H9 (cell line): ENCODE data around the gene NPFFR2. TPM values are rescaled to one million over a fixed set of nuclear protein-coding genes. Genes with fewer than 3 reads are reported as not detected.

ENCODE experiments used
- DNase-seq: peaks from one replicate; pipeline ENCODE4 v3.0.0-alpha.2; 2017
- H2AFZ ChIP-seq: one replicate; pipeline ENCODE4 v1.6.1; 2013; ENCODE audit warnings: mild to moderate bottlenecking, low read length, control low read depth, moderate library complexity
- H2AK5ac ChIP-seq: 2 replicates; pipeline ENCODE4 v1.6.1; 2013; ENCODE audit warnings: low read length, control low read depth, mixed read lengths; ENCODE audit not compliant: insufficient read length
- H2BK120ac ChIP-seq: one replicate; pipeline ENCODE4 v1.6.1; 2013; ENCODE audit warnings: low read depth, mild to moderate bottlenecking, low read length, control low read depth, inconsistent platforms; ENCODE audit not compliant: poor library complexity, severe bottlenecking
- H2BK12ac ChIP-seq: 2 replicates; pipeline ENCODE4 v1.6.1; 2013; ENCODE audit warnings: low read length, control low read depth, mixed read lengths, low read depth; ENCODE audit not compliant: insufficient read length
- H2BK15ac ChIP-seq: 2 replicates; pipeline ENCODE4 v1.6.1; 2013; ENCODE audit warnings: low read depth, low read length, control low read depth
- H2BK20ac ChIP-seq: one replicate; pipeline ENCODE4 v1.6.1; 2013; ENCODE audit warnings: low read depth, mild to moderate bottlenecking, low read length, control low read depth, inconsistent platforms; ENCODE audit not compliant: poor library complexity, severe bottlenecking
- H2BK5ac ChIP-seq: 2 replicates; pipeline ENCODE4 v1.6.1; 2013; ENCODE audit warnings: low read length, control low read depth, mixed read lengths; ENCODE audit not compliant: insufficient read length
- H3K14ac ChIP-seq: 2 replicates; pipeline ENCODE4 v1.6.1; 2013; ENCODE audit warnings: low read length, control low read depth; ENCODE audit not compliant: insufficient read depth
- H3K18ac ChIP-seq: 2 replicates; pipeline ENCODE4 v1.6.1; 2013; ENCODE audit warnings: low read depth, mild to moderate bottlenecking, mixed read lengths, low read length, control low read depth; ENCODE audit not compliant: insufficient read length
- H3K23ac ChIP-seq: 2 replicates; pipeline ENCODE4 v1.6.1; 2013; ENCODE audit warnings: low read length, control low read depth, mixed read lengths, low read depth; ENCODE audit not compliant: insufficient read length
- H3K23me2 ChIP-seq: 2 replicates; pipeline ENCODE4 v1.6.1; 2013; ENCODE audit warnings: low read depth, mild to moderate bottlenecking, mixed read lengths, low read length, control low read depth; ENCODE audit not compliant: insufficient read length, poor library complexity, severe bottlenecking
- H3K27ac ChIP-seq: 2 replicates; pipeline ENCODE4 v1.5.1; 2013; ENCODE audit warnings: low read length, control low read depth, mixed read lengths, low read depth; ENCODE audit not compliant: insufficient read length
- H3K27me3 ChIP-seq: 2 replicates; pipeline ENCODE4 v1.6.1; 2013; ENCODE audit warnings: low read length, control low read depth, inconsistent platforms; ENCODE audit not compliant: insufficient read depth
- H3K4ac ChIP-seq: 2 replicates; pipeline ENCODE4 v1.6.1; 2013; ENCODE audit warnings: low read depth, mild to moderate bottlenecking, control low read depth, inconsistent platforms, low read length, moderate library complexity
- H3K4me1 ChIP-seq: 2 replicates; pipeline ENCODE4 v1.6.1; 2013; ENCODE audit warnings: low read length, control low read depth, inconsistent platforms; ENCODE audit not compliant: insufficient read depth
- H3K4me2 ChIP-seq: 2 replicates; pipeline ENCODE4 v1.6.1; 2013; ENCODE audit warnings: low read length, control low read depth, mixed read lengths; ENCODE audit not compliant: insufficient read length, insufficient read depth
- H3K56ac ChIP-seq: 2 replicates; pipeline ENCODE4 v1.6.1; 2013; ENCODE audit warnings: low read depth, mild to moderate bottlenecking, mixed read lengths, low read length, control low read depth; ENCODE audit not compliant: insufficient read length
- H3K79me1 ChIP-seq: 2 replicates; pipeline ENCODE4 v1.6.1; 2013; ENCODE audit warnings: low read depth, mild to moderate bottlenecking, moderate library complexity, low read length, control low read depth, inconsistent platforms; ENCODE audit not compliant: insufficient read depth, poor library complexity, severe bottlenecking
- H3K79me2 ChIP-seq: 2 replicates; pipeline ENCODE4 v1.6.1; 2013; ENCODE audit warnings: low read length, control low read depth, inconsistent platforms; ENCODE audit not compliant: insufficient read depth
- H3K9ac ChIP-seq: 2 replicates; pipeline ENCODE4 v1.6.1; 2013; ENCODE audit warnings: low read length, control low read depth, mixed read lengths; ENCODE audit not compliant: insufficient read length; ENCODE audit errors: extremely low read depth
- H3K9me3 ChIP-seq: one replicate; pipeline ENCODE4 v1.6.1; 2013; ENCODE audit warnings: low read depth, low read length, inconsistent platforms; ENCODE audit not compliant: control insufficient read depth
- H3T11ph ChIP-seq: one replicate; pipeline ENCODE4 v1.6.1; 2013; ENCODE audit warnings: mild to moderate bottlenecking, low read length, control low read depth, inconsistent platforms
- H4K20me1 ChIP-seq: one replicate; pipeline ENCODE4 v1.6.1; 2013; ENCODE audit not compliant: control insufficient read depth, insufficient read length, insufficient read depth
- H4K5ac ChIP-seq: 2 replicates; pipeline ENCODE4 v1.6.1; 2013; ENCODE audit warnings: low read depth, mild to moderate bottlenecking, mixed read lengths, low read length, control low read depth; ENCODE audit not compliant: insufficient read length
- H4K8ac ChIP-seq: replicated peaks from 2 replicates; pipeline ENCODE4 v1.6.1; 2013; ENCODE audit warnings: low read length, control low read depth, mixed read lengths, low read depth; ENCODE audit not compliant: insufficient read length
- H4K91ac ChIP-seq: 2 replicates; pipeline ENCODE4 v1.6.1; 2013; ENCODE audit warnings: low read depth, mild to moderate bottlenecking, moderate library complexity, mixed read lengths, low read length, control low read depth; ENCODE audit not compliant: insufficient read length
- H3K27ac Mint-ChIP-seq, 3 experiments: 2 replicates in 2 of 3; 3 replicates in 1 of 3; pipeline ENCODE4 v1.8.0; 2020 to 2021; ENCODE audit warnings: mixed read lengths in 3 of 3, mild to moderate bottlenecking in 1 of 3, moderate library complexity in 1 of 3
- H3K27me3 Mint-ChIP-seq: 2 replicates; pipeline ENCODE4 v1.8.0; 2021; ENCODE audit warnings: low read depth, mild to moderate bottlenecking, moderate library complexity, mixed read lengths
- H3K36me3 Mint-ChIP-seq, 3 experiments: 2 replicates in 2 of 3; 3 replicates in 1 of 3; pipeline ENCODE4 v1.8.0; 2020 to 2021; ENCODE audit warnings: low read depth in 3 of 3, mixed read lengths in 3 of 3; ENCODE audit not compliant: insufficient read depth in 1 of 3
- H3K4me1 Mint-ChIP-seq, 2 experiments: 2 replicates each; pipeline ENCODE4 v1.8.0; 2020; ENCODE audit warnings: mixed read lengths in 2 of 2
- H3K4me3 Mint-ChIP-seq, 2 experiments: 2 replicates in 1 of 2; 3 replicates in 1 of 2; pipeline ENCODE4 v1.8.0; 2020 to 2021; ENCODE audit warnings: mild to moderate bottlenecking in 2 of 2, mixed read lengths in 2 of 2, moderate library complexity in 1 of 2
- H3K9me3 Mint-ChIP-seq, 2 experiments: 2 replicates in 1 of 2; 3 replicates in 1 of 2; pipeline ENCODE4 v1.8.0; 2020; ENCODE audit warnings: mild to moderate bottlenecking in 2 of 2, mixed read lengths in 2 of 2, moderate library complexity in 1 of 2
- CTCF ChIP-seq: fragments of 200-600 bp; sonication (generic); conservative IDR thresholded peaks from 3 replicates; pipeline ENCODE4 v1.8.0; 2021; ENCODE audit warnings: antibody characterized with exemption, mild to moderate bottlenecking
- WGBS: extraction: QIAGEN DNeasy Blood & Tissue Kit; methylation state at CpG from one replicate; pipeline ENCODE4 v1.1.7; 2013; ENCODE audit warnings: missing lambda C conversion rate, low lambda C conversion rate, mixed read lengths; ENCODE audit not compliant: insufficient read length; ENCODE audit errors: extremely low coverage; 5-methylcytosine and 5-hydroxymethylcytosine counted together
- long read RNA-seq: library from polyadenylated mRNA; unstranded; transcript quantifications from one replicate; pipeline ENCODE4 v2.0.0, GENCODE V29; 2020
- total RNA-seq: library from RNA; stranded (reverse); gene quantifications from 2 replicates; pipeline ENCODE4 v1.2.1, GENCODE V29; 2021

NPFFR2 gene
- total RNA-seq, result 7.3 and 8.0 TPM in 2 replicates
- long read RNA-seq, transcript NPFFR2-202 (3 exons, 1,234 nt), result minor isoform, 17 of 54 reads
- long read RNA-seq, transcript NPFFR2-201 (4 exons, 1,922 nt), result major isoform, 32 of 54 reads
- long read RNA-seq, partial matches to known transcripts, result 1 of 54 reads
- long read RNA-seq, other reads (novel, unspliced or antisense), result 4 of 54 reads

- no peak within 1 kb of the TSS for H2BK12ac ChIP-seq
- no peak within 1 kb of the TSS for H3K23ac ChIP-seq
- H3K9me3 Mint-ChIP-seq, result no peaks in the 10 kb centered on the region
- H2AFZ ChIP-seq, result peak within 1 kb of the TSS; percentile 88
- H3K9me3 ChIP-seq, result no peaks in the 10 kb centered on the region
- no peaks in the 10 kb centered on the region for H4K20me1 ChIP-seq
- no CpG with 5 or more reads among the region's 36 CpGs for WGBS
- H3K4me1 Mint-ChIP-seq, result peaks cover 13 to 20% of the 10 kb centered on the region in 2 experiments
- peak within 1 kb of the TSS; percentile 44 for H3K18ac ChIP-seq
- H3K4me3 Mint-ChIP-seq, result peak within 1 kb of the TSS; percentile 66 to 86
- H3K27me3 ChIP-seq, result no peaks in the 10 kb centered on the region
- H4K5ac ChIP-seq, result no peak within 1 kb of the TSS
- H3K27ac Mint-ChIP-seq, result peak within 1 kb of the TSS in 2 of 3 experiments; percentile 70 to 91; a peak in 3 of 7 replicates
- no peak within 1 kb of the TSS for H2BK15ac ChIP-seq
- H3K14ac ChIP-seq, result peak within 1 kb of the TSS; percentile 10
- H3T11ph ChIP-seq, result no peak within 1 kb of the TSS
- peak; percentile 36; the same call in 1 of the 3 replicates for TF ChIP-seq CTCF
- no peak within 1 kb of the TSS for H2BK5ac ChIP-seq
- no peaks in the 10 kb centered on the region for H3K4me1 ChIP-seq
- no peaks in the 10 kb centered on the region for H3K79me2 ChIP-seq
- H3K27ac ChIP-seq, result no peak within 1 kb of the TSS
- no peaks in the 10 kb centered on the region for H3K36me3 Mint-ChIP-seq
- no peaks in the 10 kb centered on the region for H3K27me3 Mint-ChIP-seq
- H3K4me2 ChIP-seq, result peak within 1 kb of the TSS; percentile 85
- H4K8ac ChIP-seq, result no peak within 1 kb of the TSS
- no peak within 1 kb of the TSS for H3K56ac ChIP-seq
- H3K9ac ChIP-seq, result peak within 1 kb of the TSS; percentile 64
- H3K79me1 ChIP-seq, result no peaks in the 10 kb centered on the region
- H2BK120ac ChIP-seq, result no peak within 1 kb of the TSS
- peak; percentile 82 for DNase-seq
- H2BK20ac ChIP-seq, result no peak within 1 kb of the TSS
- H3K23me2 ChIP-seq, result peaks cover 11% of the 10 kb centered on the region
- H4K91ac ChIP-seq, result no peak within 1 kb of the TSS
- H3K4ac ChIP-seq, result no peak within 1 kb of the TSS
- no peak within 1 kb of the TSS for H2AK5ac ChIP-seq
Observed at GRCh38 chr4:72031868-72032608, at the start of gene NPFFR2. NPFFR2 (plus strand) TSS chr4:72032000; CDS start chr4:72128592, 96,592 bp downstream.
